NCI-H345 (cell line): Measurements from ENCODE around the gene ZNF45.
"Not testable (repeated sequence)": the region's sequence is repeated elsewhere in the genome, so short reads cannot be mapped to it uniquely, and the experiment has no call there.

ENCODE experiments used
- DNase-seq: peaks from one replicate; lab custom pipeline; 2025; lab: John Stamatoyannopoulos, UW

The ZNF45 gene

GRCh38 chr19:43913383-43913782, 21.7 kb downstream of the ZNF45 start:
- no peak for DNase-seq

DNA sequence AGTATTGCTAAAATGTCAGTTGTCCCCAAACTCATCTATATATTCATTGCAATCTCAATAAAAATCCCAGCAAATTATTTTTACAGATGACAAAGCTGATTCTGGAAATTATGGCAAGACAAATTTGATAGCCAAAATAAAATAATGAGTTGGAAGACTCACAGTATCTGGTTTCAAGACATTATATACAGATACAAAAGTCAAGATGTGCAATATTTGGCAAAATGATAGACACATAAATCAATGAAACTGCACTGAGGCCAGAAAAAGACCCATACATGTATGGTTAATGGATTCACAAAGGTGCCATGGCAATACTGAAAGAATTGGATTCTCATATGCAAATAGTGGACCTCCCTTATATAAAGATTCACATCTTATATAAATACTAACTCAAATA, 24.2 kb downstream of the ZNF45 start:
- DNase-seq = no peak

- no peak for DNase-seq
Observed at GRCh38 chr19:43908659-43909058, 26.4 kb downstream of the ZNF45 start.

DNA sequence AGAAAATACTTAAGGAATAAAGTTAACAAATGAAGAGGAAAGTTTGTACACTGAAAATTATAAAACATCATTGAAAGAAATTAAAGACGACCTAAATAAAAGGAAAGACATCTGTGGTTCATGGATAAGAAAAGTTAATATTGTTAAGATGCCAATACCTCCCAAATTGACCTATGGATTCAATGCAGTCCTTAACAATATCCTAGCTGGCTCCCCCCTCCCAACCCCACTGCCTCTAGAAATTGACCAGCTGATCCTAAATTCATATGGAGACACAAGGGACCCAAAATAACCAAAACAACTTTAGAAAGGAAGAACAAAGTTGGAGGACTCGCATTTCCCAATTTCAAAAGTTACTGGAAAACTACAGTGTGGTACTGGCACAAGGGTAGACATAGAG, 28.3 kb downstream of the ZNF45 start:
- DNase-seq = no peak

GRCh38 chr19:43905897-43906296, 29.2 kb downstream of the ZNF45 start:
- DNase-seq = no peak

DNA sequence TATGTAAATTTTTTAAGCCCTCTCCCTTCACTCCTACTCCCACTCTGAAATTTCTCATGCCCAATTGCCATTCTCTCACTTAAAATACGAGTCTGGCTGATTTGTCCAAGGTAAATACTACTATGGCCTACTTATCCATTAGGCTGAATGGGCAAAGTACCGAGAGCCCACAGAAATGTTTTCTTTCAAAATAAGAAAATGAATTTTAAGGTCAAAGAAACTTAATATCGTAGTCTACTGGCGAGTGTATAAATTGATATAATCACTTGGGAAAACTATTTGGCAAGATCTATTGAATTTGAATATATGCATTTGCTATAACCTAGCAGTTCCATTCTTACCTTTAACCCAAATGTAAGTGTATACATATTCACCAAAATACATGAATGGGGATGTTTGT, 32.7 kb downstream of the ZNF45 start:
- DNase-seq = no peak

GRCh38 chr19:43901395-43902390, 33.4 kb downstream of the ZNF45 start:
- no peak for DNase-seq

DNA sequence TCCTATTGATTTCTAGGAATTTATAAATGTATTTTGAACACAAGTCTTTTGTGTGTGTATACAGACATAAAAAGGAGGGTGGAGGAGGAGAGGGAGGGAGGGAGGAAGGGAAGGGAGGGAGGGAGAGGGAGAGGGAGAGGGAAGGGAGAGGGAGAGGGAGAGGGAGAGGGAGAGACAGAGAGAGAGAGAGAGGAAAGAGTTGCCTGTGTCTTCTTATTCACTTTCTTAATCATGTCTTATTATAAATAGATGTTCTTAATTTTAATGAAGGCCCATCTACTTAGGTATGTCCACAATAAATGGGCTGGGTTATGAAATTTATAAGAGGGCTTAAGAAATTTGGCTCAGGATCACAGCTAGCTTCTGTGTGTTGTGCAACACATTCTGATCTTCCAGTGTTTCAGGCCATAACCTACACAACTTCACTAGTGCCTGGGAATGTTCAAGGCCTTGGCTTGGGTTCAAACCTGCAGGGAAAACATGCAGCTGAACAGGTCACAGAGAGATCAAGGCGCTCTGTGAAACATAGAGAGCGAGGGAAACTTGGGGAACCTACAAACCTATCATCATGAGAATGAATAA, 39.3 kb downstream of the ZNF45 start:
- DNase-seq = no peak

DNA sequence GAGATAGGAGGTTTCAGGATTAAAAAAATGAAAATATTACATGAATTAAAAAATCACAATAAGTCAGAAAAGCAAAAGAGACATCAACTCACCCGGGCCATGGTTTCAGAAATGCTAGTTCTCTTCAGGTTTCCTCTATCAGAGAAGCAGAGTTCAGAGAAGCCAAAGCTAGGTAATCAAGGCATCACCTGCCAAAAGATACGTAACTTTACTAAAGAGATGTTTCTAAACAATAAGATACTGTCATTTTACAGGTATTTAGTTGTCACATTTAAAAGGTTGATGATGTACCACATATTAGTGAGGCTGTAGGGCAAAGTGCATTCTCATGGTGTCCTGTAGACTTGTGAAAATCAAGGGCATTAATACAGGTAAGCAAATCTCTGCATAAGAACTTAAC, 51.2 kb downstream of the ZNF45 start, which contains the start of gene ZNF404:
Gene ZNF404 (minus strand): TSS at position 101 of the 400 bp plus-strand sequence.
- DNase-seq = no peak

DNA sequence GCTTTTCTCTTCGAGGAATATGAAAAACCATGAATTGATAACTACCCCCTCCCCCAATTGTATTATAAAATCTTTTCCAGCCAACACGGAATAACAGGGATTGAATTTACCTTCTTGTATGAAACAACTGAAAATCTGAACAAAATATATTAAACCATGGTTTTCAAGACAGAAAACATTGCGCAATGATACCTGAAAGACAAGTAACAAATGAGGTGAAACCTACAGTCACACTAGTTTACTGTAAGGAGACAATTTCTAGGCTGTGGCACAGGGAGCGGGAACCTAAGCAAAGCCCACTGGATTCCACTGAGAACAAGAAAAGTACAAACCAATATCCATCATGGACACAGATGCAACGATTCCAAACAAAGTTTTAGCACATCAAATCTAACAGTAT, 54.6 kb downstream of the ZNF45 start:
- DNase-seq = no peak

GRCh38 chr19:43872547-43873336, 62.3 kb downstream of the ZNF45 start:
- DNase-seq = no peak

- not testable (repeated sequence) for DNase-seq
Observed at GRCh38 chr19:43866923-43867322, 68.2 kb downstream of the ZNF45 start.
